T-helper 1 cell treated with Interleukin-12 subunit alpha and Interleukin-12 subunit beta and Interleukin-4 antibody, amounts not matched to agents 30 μg/mL and 1 μg/mL, for 36 hours (primary cell): ENCODE results near the gene WASHC2A.
"Not testable (repeated sequence)": the region's sequence is repeated elsewhere in the genome, so short reads cannot be mapped to it uniquely, and the experiment has no call there.

Experiments
- H3K27ac Mint-ChIP-seq: one replicate; pipeline ENCODE4 v1.8.0; 2021; ENCODE audit warnings: mild to moderate bottlenecking, mixed read lengths
- H3K27me3 Mint-ChIP-seq: one replicate; pipeline ENCODE4 v1.8.0; 2021; ENCODE audit warnings: low read depth, mixed read lengths
- H3K36me3 Mint-ChIP-seq: one replicate; pipeline ENCODE4 v1.8.0; 2021; ENCODE audit warnings: low read depth, mixed read lengths
- H3K4me1 Mint-ChIP-seq: one replicate; pipeline ENCODE4 v1.8.0; 2021; ENCODE audit warnings: low read depth, mixed read lengths
- H3K4me3 Mint-ChIP-seq: one replicate; pipeline ENCODE4 v1.8.0; 2021; ENCODE audit warnings: mild to moderate bottlenecking, moderate library complexity, mixed read lengths
- H3K9me3 Mint-ChIP-seq: one replicate; pipeline ENCODE4 v1.8.0; 2021; ENCODE audit warnings: mixed read lengths

Gene WASHC2A

DNA sequence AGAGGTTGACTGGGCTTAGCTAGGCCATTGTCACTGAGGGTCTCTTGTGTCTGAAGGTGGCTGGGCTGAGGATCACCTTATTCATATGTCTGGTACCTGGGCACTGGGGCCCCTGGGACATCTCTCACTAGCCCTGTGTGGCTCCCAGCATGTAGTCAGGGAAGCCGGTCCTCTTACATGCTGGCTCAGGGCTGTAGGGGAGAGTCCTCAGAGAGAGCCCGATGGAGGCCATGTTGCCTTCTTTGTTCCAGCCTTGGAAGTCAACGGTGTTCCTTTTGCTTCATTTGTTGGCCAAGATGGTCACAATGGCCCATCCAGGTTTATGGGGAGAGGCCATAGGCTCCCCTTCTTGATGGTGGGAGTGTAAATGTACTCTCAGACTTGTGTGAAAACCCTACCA, 34.0 kb downstream of the WASHC2A start:
- H3K27me3 Mint-ChIP-seq, H3K4me3 Mint-ChIP-seq, H3K9me3 Mint-ChIP-seq, H3K4me1 Mint-ChIP-seq, H3K27ac Mint-ChIP-seq: not testable (repeated sequence)
- H3K36me3 Mint-ChIP-seq, result peaks cover 13% of the 10 kb centered on the region

GRCh38 chr10:50102267-50102666, 34.5 kb downstream of the WASHC2A start:
- not testable (repeated sequence) for H3K4me1 Mint-ChIP-seq, H3K27me3 Mint-ChIP-seq, H3K4me3 Mint-ChIP-seq, H3K9me3 Mint-ChIP-seq, H3K27ac Mint-ChIP-seq
- H3K36me3 Mint-ChIP-seq, result peaks cover 13% of the 10 kb centered on the region

GRCh38 chr10:50108999-50109698, 41.4 kb downstream of the WASHC2A start:
- H3K4me3 Mint-ChIP-seq, H3K9me3 Mint-ChIP-seq, H3K27me3 Mint-ChIP-seq, H3K27ac Mint-ChIP-seq, H3K36me3 Mint-ChIP-seq, H3K4me1 Mint-ChIP-seq: not testable (repeated sequence)

DNA sequence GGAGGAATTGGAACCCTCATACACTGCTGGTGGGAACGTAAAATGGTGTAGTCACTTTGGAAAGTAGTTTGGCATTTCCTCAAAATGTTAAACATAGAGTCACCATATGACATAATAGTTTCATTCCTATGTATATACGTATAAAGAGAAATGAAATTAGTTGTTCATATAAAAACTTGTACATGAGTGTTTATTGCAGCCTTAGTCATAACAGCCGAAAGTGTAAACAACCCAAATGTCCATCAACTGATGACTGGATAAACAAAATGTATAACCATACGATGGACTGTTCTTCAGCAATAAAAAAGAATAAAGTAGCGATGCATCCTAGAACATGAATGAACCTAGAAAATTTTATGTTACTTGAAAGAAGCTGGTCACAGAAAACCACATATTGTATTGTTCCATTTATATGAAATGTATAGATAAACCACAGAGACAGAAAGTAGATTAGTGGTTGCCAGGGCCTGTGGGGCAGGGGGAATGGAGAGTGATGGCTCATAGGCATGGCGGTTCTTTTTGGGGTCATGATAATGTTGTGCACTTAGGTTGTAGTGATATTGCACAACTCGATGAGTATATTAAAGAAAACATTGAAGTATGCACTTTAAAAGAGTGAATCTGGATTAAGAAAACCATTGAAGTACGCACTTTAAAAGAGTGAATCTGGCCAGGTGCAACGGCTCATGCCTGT, 44.8 kb downstream of the WASHC2A start:
- H3K4me3 Mint-ChIP-seq, H3K27me3 Mint-ChIP-seq, H3K4me1 Mint-ChIP-seq, H3K27ac Mint-ChIP-seq, H3K9me3 Mint-ChIP-seq, H3K36me3 Mint-ChIP-seq: not testable (repeated sequence)

GRCh38 chr10:50126765-50127164, 59.0 kb downstream of the WASHC2A start:
- not testable (repeated sequence) for H3K27ac Mint-ChIP-seq, H3K27me3 Mint-ChIP-seq, H3K9me3 Mint-ChIP-seq, H3K4me1 Mint-ChIP-seq, H3K4me3 Mint-ChIP-seq
- peaks cover 15% of the 10 kb centered on the region for H3K36me3 Mint-ChIP-seq

DNA sequence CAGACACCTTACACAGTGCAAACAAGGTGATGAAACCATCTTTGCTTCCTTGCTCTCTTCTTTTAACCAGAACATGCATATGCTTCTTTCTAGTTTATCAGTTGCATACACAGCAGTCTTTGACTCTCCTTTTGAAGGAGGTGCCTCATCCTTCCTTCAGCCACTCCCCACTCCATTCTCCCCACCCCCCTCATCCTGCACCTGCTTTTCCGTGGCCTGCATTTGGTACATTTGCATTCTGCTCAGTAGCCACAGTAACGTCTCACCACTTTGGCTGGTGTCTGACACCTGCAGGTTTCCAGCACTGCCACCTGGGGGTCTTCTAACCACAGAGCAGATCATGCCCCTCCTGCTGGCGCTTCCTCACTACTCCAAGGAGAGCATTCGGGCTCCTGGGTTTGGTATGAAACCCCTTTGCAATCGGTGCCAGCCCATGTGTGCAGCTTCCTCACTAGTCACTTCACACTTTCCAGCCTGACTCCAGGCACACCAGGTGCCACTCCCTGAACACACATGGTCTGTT, 60.1 kb downstream of the WASHC2A start:
- H3K36me3 Mint-ChIP-seq, result peaks cover 18% of the 10 kb centered on the region

DNA sequence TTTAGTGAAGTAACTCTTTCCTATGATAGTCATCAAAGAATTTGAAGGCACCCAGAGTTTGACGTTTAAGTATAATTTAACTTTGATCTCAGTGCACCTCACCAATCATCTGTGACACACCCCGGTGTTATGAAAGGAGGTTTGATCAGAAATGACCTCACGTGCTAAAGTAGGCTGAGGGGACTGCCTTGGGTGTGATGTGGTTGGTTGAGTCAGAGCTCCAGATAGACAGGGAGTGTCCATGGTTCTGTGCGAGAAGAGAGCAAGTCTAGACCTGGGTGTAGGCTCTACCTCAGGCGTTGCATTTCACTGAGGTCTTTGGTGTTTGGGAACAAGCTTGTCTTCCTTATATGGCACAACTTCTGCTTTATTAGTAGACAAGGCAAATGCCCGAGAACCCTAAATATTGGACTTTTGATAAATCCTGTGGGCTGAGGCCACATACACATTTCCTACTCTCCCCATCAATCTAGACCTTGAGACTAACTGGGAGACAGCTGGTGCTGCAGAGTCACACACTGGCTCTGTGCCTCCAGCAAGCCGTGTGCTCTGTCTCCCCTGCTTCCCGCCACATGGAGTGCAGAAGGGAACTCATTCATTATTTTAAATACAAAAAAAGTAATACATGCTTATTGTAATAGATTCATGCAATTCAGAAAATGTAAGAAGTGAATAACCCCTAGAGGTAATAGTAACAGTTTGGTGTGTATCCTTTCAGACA, 63.7 kb downstream of the WASHC2A start:
- not testable (repeated sequence) for H3K4me3 Mint-ChIP-seq, H3K27me3 Mint-ChIP-seq, H3K9me3 Mint-ChIP-seq, H3K27ac Mint-ChIP-seq, H3K4me1 Mint-ChIP-seq
- peaks cover 21% of the 10 kb centered on the region for H3K36me3 Mint-ChIP-seq

More for the DNA sequence above, 60.1 kb downstream of the WASHC2A start:
- not testable (repeated sequence) for H3K27me3 Mint-ChIP-seq, H3K27ac Mint-ChIP-seq, H3K4me3 Mint-ChIP-seq, H3K4me1 Mint-ChIP-seq, H3K9me3 Mint-ChIP-seq

DNA sequence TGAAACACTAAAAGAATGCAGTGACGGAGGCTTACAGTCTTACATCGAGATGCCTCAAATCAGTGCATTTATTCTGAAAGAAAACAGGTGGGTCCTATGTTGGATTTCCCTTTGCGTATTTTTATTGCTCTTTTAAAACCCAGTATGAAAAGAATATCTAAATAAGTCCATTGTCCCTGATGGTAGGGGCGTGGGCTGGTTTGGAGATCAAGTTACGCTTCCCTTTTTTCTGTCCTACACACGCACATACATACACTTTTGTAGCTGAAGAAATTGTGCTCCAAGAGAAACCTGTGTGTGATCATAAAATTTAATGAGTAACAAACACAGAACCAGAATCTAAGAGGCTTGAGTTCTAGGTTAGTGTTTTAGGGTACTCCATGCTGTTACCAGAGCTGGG, 64.6 kb downstream of the WASHC2A start:
- peaks cover 20% of the 10 kb centered on the region for H3K36me3 Mint-ChIP-seq
- H3K27ac Mint-ChIP-seq, result not testable (repeated sequence)

DNA sequence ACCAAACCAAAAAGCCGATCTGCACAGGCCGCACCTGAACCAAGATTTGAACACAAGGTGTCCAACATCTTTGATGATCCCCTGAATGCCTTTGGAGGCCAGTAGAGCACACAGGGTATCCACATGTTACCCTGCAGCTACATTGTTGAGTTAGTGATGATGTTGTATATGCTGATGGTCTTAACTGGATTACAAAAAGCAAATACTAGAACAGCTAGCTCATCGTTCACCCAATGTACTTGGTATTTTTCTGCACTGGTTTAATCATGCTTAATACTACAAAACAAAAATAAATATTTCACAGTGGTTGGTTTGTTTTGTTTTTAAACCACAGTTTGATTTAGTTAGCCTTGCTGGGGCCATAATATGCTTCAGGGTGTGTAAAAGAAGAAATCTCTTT, 65.1 kb downstream of the WASHC2A start:
- not testable (repeated sequence) for H3K4me3 Mint-ChIP-seq, H3K9me3 Mint-ChIP-seq, H3K4me1 Mint-ChIP-seq, H3K27me3 Mint-ChIP-seq, H3K27ac Mint-ChIP-seq
- peaks cover 19% of the 10 kb centered on the region for H3K36me3 Mint-ChIP-seq

More for the DNA sequence above, 64.6 kb downstream of the WASHC2A start:
- not testable (repeated sequence) for H3K4me3 Mint-ChIP-seq, H3K27me3 Mint-ChIP-seq, H3K4me1 Mint-ChIP-seq, H3K9me3 Mint-ChIP-seq

GRCh38 chr10:50143512-50144174, 75.9 kb downstream of the WASHC2A start:
- H3K36me3 Mint-ChIP-seq, H3K27me3 Mint-ChIP-seq, H3K27ac Mint-ChIP-seq, H3K4me3 Mint-ChIP-seq, H3K9me3 Mint-ChIP-seq, H3K4me1 Mint-ChIP-seq: not testable (repeated sequence)

GRCh38 chr10:50145575-50145974, 77.8 kb downstream of the WASHC2A start:
- not testable (repeated sequence) for H3K4me3 Mint-ChIP-seq, H3K27me3 Mint-ChIP-seq, H3K36me3 Mint-ChIP-seq, H3K9me3 Mint-ChIP-seq, H3K27ac Mint-ChIP-seq, H3K4me1 Mint-ChIP-seq

DNA sequence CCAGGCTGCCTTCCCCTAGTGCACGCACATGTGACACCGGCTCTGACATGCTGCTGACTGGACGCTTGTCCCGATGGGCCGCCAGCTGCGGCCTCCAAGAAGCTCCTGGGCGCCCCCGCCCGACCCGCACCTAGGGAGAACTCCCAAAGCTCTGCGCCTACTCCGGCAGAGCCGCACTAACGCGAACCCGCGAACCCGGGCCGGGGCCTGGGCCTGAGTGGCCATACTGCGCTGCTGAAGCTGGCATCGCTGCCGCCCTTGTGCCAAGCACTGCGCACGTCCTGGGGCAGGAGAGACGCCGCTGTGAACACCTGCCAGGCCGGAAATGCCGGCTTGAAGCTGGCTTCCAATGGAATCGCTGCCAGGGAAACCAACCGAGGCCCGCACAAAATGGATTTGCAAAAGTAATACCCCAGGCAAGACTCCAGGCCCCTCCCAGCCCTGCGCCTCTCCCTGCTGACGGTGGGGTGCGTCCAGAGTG, 85.1 kb downstream of the WASHC2A start:
- Mint-ChIP-seq H3K27ac (no peak overlapping the region), H3K27me3 (peaks cover 20% of the 10 kb centered on the region), H3K36me3 (no peaks in the 10 kb centered on the region), H3K4me3 (no peak overlapping the region), H3K9me3 (no peaks in the 10 kb centered on the region), H3K4me1 (no peaks in the 10 kb centered on the region)

- H3K4me1 Mint-ChIP-seq, H3K9me3 Mint-ChIP-seq, H3K27ac Mint-ChIP-seq, H3K36me3 Mint-ChIP-seq, H3K4me3 Mint-ChIP-seq: not testable (repeated sequence)
- peaks cover 13% of the 10 kb centered on the region for H3K27me3 Mint-ChIP-seq
These were observed 90.1 kb downstream of the WASHC2A start for GRCh38 chr10:50157868-50158267.

DNA sequence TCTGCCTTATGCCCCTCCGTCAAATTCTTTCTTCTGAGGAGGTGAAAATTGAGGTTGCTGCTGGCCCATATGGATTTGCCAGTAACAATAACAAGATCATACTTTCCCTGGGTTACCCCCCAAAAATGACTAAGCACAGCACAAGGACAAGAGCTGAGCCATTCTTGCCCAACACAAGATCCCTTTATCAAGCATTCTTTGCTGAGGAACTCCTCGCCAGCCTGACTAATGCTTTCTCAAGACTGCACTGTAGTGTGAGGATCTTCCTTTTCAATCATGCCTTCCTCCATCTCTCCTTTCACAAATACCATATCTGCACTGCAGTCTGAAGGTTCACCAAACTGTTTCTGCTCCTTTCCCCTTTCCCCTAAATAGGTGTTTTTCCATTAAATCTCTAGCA, 92.1 kb downstream of the WASHC2A start:
- not testable (repeated sequence) for H3K4me1 Mint-ChIP-seq

More for the DNA sequence above, 92.1 kb downstream of the WASHC2A start:
- H3K36me3 Mint-ChIP-seq, H3K4me3 Mint-ChIP-seq, H3K27me3 Mint-ChIP-seq, H3K27ac Mint-ChIP-seq, H3K9me3 Mint-ChIP-seq: not testable (repeated sequence)
